SK-N-SH (cell line): ENCODE results near the gene SLC22A23. TPM values are rescaled to one million over a fixed set of nuclear protein-coding genes. Genes with fewer than 3 reads are reported as not detected.

Source experiments
- CTCF ChIA-PET: fragments of 300-600, 350-600 bp; formaldehyde crosslinking; extraction: SDS; loops from one replicate; lab custom pipeline; 2021; lab: Yijun Ruan, JAX
- POLR2A ChIA-PET: fragments of 350-600 bp; sonication (Branson Sonifier 250); formaldehyde crosslinking; extraction: SDS; loops from one replicate; lab custom pipeline; 2020; ENCODE audit warnings: antibody characterized with exemption, inconsistent platforms; lab: Yijun Ruan, JAX
- DNase-seq: peaks from one replicate; pipeline ENCODE4 v3.0.0; 2012
- H2AFZ ChIP-seq: fragments of 200-600 bp; sonication (generic); 2 replicates; pipeline ENCODE4 v1.8.1; 2016; ENCODE audit warnings: antibody characterized with exemption, mild to moderate bottlenecking, low read depth
- H3F3A ChIP-seq: fragments of 200-600 bp; sonication (generic); replicated peaks from 2 replicates; pipeline ENCODE3; 2016; ENCODE audit warnings: antibody characterized with exemption, mild to moderate bottlenecking; ENCODE audit not compliant: insufficient read depth
- H3K27ac ChIP-seq, 2 experiments: fragments of 200-500 bp in 1 of 2; fragments of 200-600 bp in 1 of 2; sonication (Bioruptor generic) in 1 of 2; sonication (generic), shearing (Covaris generic) in 1 of 2; 2 replicates each; pipeline versions ENCODE4 v1.5.1 to v1.6.1; 2014 to 2016; ENCODE audit warnings: low read depth in 2 of 2, inconsistent platforms in 1 of 2, low read length in 1 of 2, mild to moderate bottlenecking in 1 of 2, mixed read lengths in 1 of 2
- H3K27me3 ChIP-seq: fragments of 200-600 bp; sonication (generic), shearing (Covaris generic); 2 replicates; pipeline ENCODE4 v1.6.1; 2016; ENCODE audit warnings: mixed run types; ENCODE audit not compliant: insufficient read depth
- H3K36me3 ChIP-seq, 2 experiments: fragments of 200-500 bp in 1 of 2; fragments of 200-600 bp in 1 of 2; sonication (Bioruptor generic) in 1 of 2; sonication (generic) in 1 of 2; replicated peaks in 1 of 2; 2 replicates each; pipeline versions ENCODE3 to v1.5.1; 2014 to 2016; ENCODE audit warnings: low read length in 1 of 2, mild to moderate bottlenecking in 1 of 2; ENCODE audit not compliant: insufficient read depth in 2 of 2, control insufficient read depth in 1 of 2
- H3K4me1 ChIP-seq, 2 experiments: fragments of 200-500 bp in 1 of 2; fragments of 200-600 bp in 1 of 2; sonication (Bioruptor generic) in 1 of 2; sonication (generic), shearing (Covaris generic) in 1 of 2; 2 replicates each; pipeline versions ENCODE4 v1.5.1 to v1.6.1; 2014 to 2016; ENCODE audit warnings: low read depth in 1 of 2, low read length in 1 of 2, mixed run types in 1 of 2; ENCODE audit not compliant: insufficient read depth in 2 of 2, control insufficient read depth in 1 of 2
- H3K4me2 ChIP-seq: fragments of 200-600 bp; sonication (generic), shearing (Covaris generic); 2 replicates; pipeline ENCODE4 v1.6.1; 2017; ENCODE audit warnings: mixed run types
- H3K4me3 ChIP-seq, 2 experiments: fragments of 200-500 bp in 1 of 2; fragments of 200-600 bp in 1 of 2; sonication (Bioruptor generic) in 1 of 2; sonication (generic), shearing (Covaris generic) in 1 of 2; 2 replicates each; pipeline versions ENCODE4 v1.5.1 to v1.8.1; 2014 to 2016; ENCODE audit warnings: low read depth in 2 of 2, inconsistent platforms in 1 of 2, low read length in 1 of 2, mild to moderate bottlenecking in 1 of 2, mixed read lengths in 1 of 2, moderate library complexity in 1 of 2
- H3K79me2 ChIP-seq: fragments of 200-600 bp; sonication (generic); 2 replicates; pipeline ENCODE4 v1.8.1; 2017; ENCODE audit warnings: mild to moderate bottlenecking; ENCODE audit not compliant: insufficient read depth
- H3K9ac ChIP-seq: fragments of 200-600 bp; sonication (generic); 2 replicates; pipeline ENCODE4 v1.6.1; 2017; ENCODE audit warnings: mixed run types
- H3K9me2 ChIP-seq: fragments of 200-600 bp; sonication (generic); 2 replicates; pipeline ENCODE4 v1.6.1; 2017; ENCODE audit warnings: mixed run types
- H3K9me3 ChIP-seq: fragments of 200-600 bp; sonication (generic); 2 replicates; pipeline ENCODE4 v1.6.1; 2017; ENCODE audit warnings: mixed run types, mild to moderate bottlenecking, moderate library complexity
- H4K20me1 ChIP-seq: fragments of 200-600 bp; sonication (generic); 2 replicates; pipeline ENCODE4 v1.6.1; 2017; ENCODE audit warnings: mild to moderate bottlenecking, mixed run types; ENCODE audit not compliant: insufficient read depth
- EP300 ChIP-seq, 2 experiments: IDR thresholded peaks; 2 replicates each; pipeline versions ENCODE4 v1.4.0 to v1.6.1; 2012; ENCODE audit warnings: borderline replicate concordance in 1 of 2, low read depth in 1 of 2, low read length in 1 of 2
- EZH2phosphoT487 ChIP-seq: fragments of 200-600 bp; sonication (generic); IDR thresholded peaks from 2 replicates; pipeline ENCODE4 v1.6.1; 2017; ENCODE audit warnings: low read depth, mixed run types, mild to moderate bottlenecking, antibody characterized with exemption, moderate library complexity, borderline replicate concordance
- FOSL2 ChIP-seq: IDR thresholded peaks from 2 replicates; pipeline ENCODE4 v1.4.0; 2012; ENCODE audit warnings: low read depth, mild to moderate bottlenecking, moderate library complexity, borderline replicate concordance
- FOXM1 ChIP-seq: IDR thresholded peaks from 2 replicates; pipeline ENCODE4 v1.4.0; 2012; ENCODE audit warnings: low read depth, mild to moderate bottlenecking
- GABPA ChIP-seq: IDR thresholded peaks from 2 replicates; pipeline ENCODE4 v1.4.0; 2012; ENCODE audit warnings: low read depth, mild to moderate bottlenecking
- GATA2 ChIP-seq: sonication (generic); formaldehyde crosslinking; IDR thresholded peaks from 2 replicates; pipeline ENCODE4 v1.5.0; 2020; ENCODE audit warnings: mild to moderate bottlenecking, missing genetic modification reagents
- MAX ChIP-seq: IDR thresholded peaks from 2 replicates; pipeline ENCODE4 v1.4.0; 2012; ENCODE audit warnings: low read depth
- MXI1 ChIP-seq: IDR thresholded peaks from 2 replicates; pipeline ENCODE4 v1.6.1; 2012; ENCODE audit warnings: mild to moderate bottlenecking, low read depth, low read length, improper control_type of control experiment
- NRF1 ChIP-seq: IDR thresholded peaks from 2 replicates; pipeline ENCODE4 v1.6.1; 2012; ENCODE audit warnings: low read depth, mild to moderate bottlenecking, low read length
- PBX3 ChIP-seq: IDR thresholded peaks from 2 replicates; pipeline ENCODE4; 2012
- POLR2AphosphoS5 ChIP-seq: IDR thresholded peaks from 2 replicates; pipeline ENCODE4 v1.6.1; 2012; ENCODE audit warnings: low read depth, low read length
- REST ChIP-seq: IDR thresholded peaks from 2 replicates; pipeline ENCODE4 v1.6.1; 2012; ENCODE audit warnings: mild to moderate bottlenecking, low read depth, low read length, moderate library complexity
- RFX5 ChIP-seq: IDR thresholded peaks from 2 replicates; pipeline ENCODE4 v1.6.1; 2012; ENCODE audit warnings: mild to moderate bottlenecking, improper control_type of control experiment, low read length
- SMC3 ChIP-seq: IDR thresholded peaks from 2 replicates; pipeline ENCODE4 v1.6.1; 2012; ENCODE audit warnings: low read depth, low read length, improper control_type of control experiment
- YY1 ChIP-seq: IDR thresholded peaks from 2 replicates; pipeline ENCODE4 v1.4.0; 2012; ENCODE audit warnings: low read depth, mild to moderate bottlenecking
- WGBS: methylation state at CpG from one replicate; pipeline ENCODE4 v1.1.6; 2017; ENCODE audit warnings: low lambda C conversion rate; 5-methylcytosine and 5-hydroxymethylcytosine counted together
- polyA plus RNA-seq, 3 experiments: library from polyadenylated mRNA; depleted of rRNA; stranded (reverse); fragments of >200 nt; gene quantifications; 2 replicates each; pipeline ENCODE4 v1.2.3, GENCODE V29; 2012

Gene SLC22A23
- polyA plus RNA-seq, 1 of the 3 experiments (the other 2 are of a cell fraction) = not detected

GRCh38 chr6:3280091-3280490 is 176.8 kb downstream of the SLC22A23 start:
- no peak overlapping the region for H3K27ac ChIP-seq
- no peak overlapping the region for H3K4me2 ChIP-seq
- POLR2A ChIA-PET = no interaction called here
- H3K9ac ChIP-seq = no peak overlapping the region
- peaks cover 14 to 21% of the 10 kb centered on the region in 2 experiments; a peak in 2 of 4 replicates for H3K4me1 ChIP-seq
- no peaks in the 10 kb centered on the region for H3K9me3 ChIP-seq
- no peak overlapping the region for H2AFZ ChIP-seq
- no peak overlapping the region for H3K4me3 ChIP-seq
- CTCF ChIA-PET = interaction anchor here (0.6 to 7.2 kb wide), 35 partner anchors 9 to 739 kb away, joined by 3 to 158 read pairs (median 4); no protein-coding TSS in a partner anchor
- 78% methylated on average over 11 of the region's 14 CpGs for WGBS
- no peak for DNase-seq
- no peak for TF ChIP-seq NRF1
- no peak for TF ChIP-seq EP300 (IDR thresholded peaks at IDR 0.05; ENCODE audit: borderline replicate concordance in 1 of 2, low read depth in 1 of 2, low read length in 1 of 2)
- TF ChIP-seq YY1 = no peak
- no peak for TF ChIP-seq RFX5
- no peak for TF ChIP-seq SMC3
- TF ChIP-seq REST = no peak
- TF ChIP-seq GABPA = no peak
- no peak for TF ChIP-seq MXI1
- TF ChIP-seq PBX3 = no peak
- no peak for TF ChIP-seq FOSL2
- TF ChIP-seq GATA2 (CRISPR knock-in tag) = no peak
- no peak for TF ChIP-seq MAX
- no peak for TF ChIP-seq FOXM1
- TF ChIP-seq EZH2phosphoT487 = no peak
- TF ChIP-seq POLR2AphosphoS5 = no peak
- no peaks in the 10 kb centered on the region for H3K79me2 ChIP-seq
- no peaks in the 10 kb centered on the region for H3K36me3 ChIP-seq
- H3K27me3 ChIP-seq = no peaks in the 10 kb centered on the region
- H3F3A ChIP-seq = peaks cover 3% of the 10 kb centered on the region
- peaks cover 8% of the 10 kb centered on the region; the same call in 1 of the 2 replicates for H4K20me1 ChIP-seq
- no peaks in the 10 kb centered on the region for H3K9me2 ChIP-seq
